Panc1 (cell line): ENCODE data around the gene ENKD1. TPM values are rescaled to one million over a fixed set of nuclear protein-coding genes. Genes with fewer than 3 reads are reported as not detected.
A peak's percentile ranks its signal among the peaks of the same experiment; 100 is the strongest.

ENCODE experiments used
- ATAC-seq: fragments of 200-7000 bp; cut with Tn5 transposase; 2 replicates; pipeline ENCODE4 v1.9.1; 2020; ENCODE audit warnings: mild to moderate bottlenecking, moderate library complexity
- BruUV-seq: library from RNA; stranded (reverse); fragments of 400-500 nt; replicated peaks from 2 replicates; lab custom pipeline; 2021; lab: Mats Ljungman, UMichigan
- CTCF ChIA-PET: fragments of 300-600 bp; sonication (Branson Sonifier 250); formaldehyde crosslinking; loops from one replicate; lab custom pipeline; 2022; ENCODE audit warnings: antibody characterized with exemption; lab: Charles Lee
- POLR2A ChIA-PET: fragments of 300-600 bp; sonication (Branson Sonifier 250); formaldehyde crosslinking; loops from one replicate; lab custom pipeline; 2022; ENCODE audit warnings: antibody characterized with exemption; lab: Charles Lee
- DNase-seq: peaks from one replicate; pipeline ENCODE4 v3.0.0-alpha.2; 2010; ENCODE audit warnings: low read depth, low spot score
- H3K27ac ChIP-seq: 2 replicates; pipeline ENCODE4 v1.5.1; 2011; ENCODE audit warnings: mild to moderate bottlenecking, low read length, inconsistent platforms
- H3K27me3 ChIP-seq: fragments of 200-500 bp; sonication (Bioruptor generic); 2 replicates; pipeline ENCODE4 v1.6.0; 2014; ENCODE audit warnings: low read length, inconsistent platforms; ENCODE audit not compliant: control insufficient read depth, insufficient read depth
- H3K36me3 ChIP-seq: fragments of 200-500 bp; sonication (Bioruptor generic); 2 replicates; pipeline ENCODE4 v1.5.1; 2014; ENCODE audit warnings: inconsistent platforms, mild to moderate bottlenecking, low read length, moderate library complexity; ENCODE audit not compliant: control insufficient read depth, insufficient read depth
- H3K4me1 ChIP-seq: 2 replicates; pipeline ENCODE4 v1.5.1; 2011; ENCODE audit warnings: inconsistent platforms, mild to moderate bottlenecking, low read length, moderate library complexity; ENCODE audit not compliant: control insufficient read depth, insufficient read depth
- H3K4me3 ChIP-seq, 2 experiments: 2 replicates each; pipeline ENCODE4 v1.5.1; 2011 to 2012; ENCODE audit warnings: low read depth in 2 of 2, low read length in 2 of 2, mild to moderate bottlenecking in 2 of 2, inconsistent platforms in 1 of 2, moderate library complexity in 1 of 2
- H3K9me3 ChIP-seq: fragments of 200-500 bp; sonication (Bioruptor generic); 2 replicates; pipeline ENCODE4 v1.5.1; 2014; ENCODE audit warnings: low read depth, mild to moderate bottlenecking, inconsistent platforms, low read length, moderate library complexity; ENCODE audit not compliant: control insufficient read depth, insufficient read depth
- POLR2AphosphoS5 ChIP-seq: IDR thresholded peaks from 2 replicates; pipeline ENCODE4 v1.6.1; 2012; ENCODE audit warnings: mild to moderate bottlenecking, low read depth, low read length, moderate library complexity
- SIN3A ChIP-seq: IDR thresholded peaks from 2 replicates; pipeline ENCODE4 v1.6.1; 2012; ENCODE audit warnings: low read depth, mild to moderate bottlenecking, low read length, moderate library complexity, borderline replicate concordance; ENCODE audit not compliant: insufficient read depth
- TCF7L2 ChIP-seq: IDR thresholded peaks from 2 replicates; pipeline ENCODE4 v1.6.1; 2011; ENCODE audit warnings: mild to moderate bottlenecking, low read depth, low read length, inconsistent platforms
- in situ Hi-C: cut with HindIII; loops from 2 replicates; pipeline ENCODE4 v1.10.0; 2016; ENCODE audit warnings: low sequenced_read_pairs, low pct_unique_long_range_greater_than_20kb
- intact Hi-C: fragments of 100-400 bp; cut with micrococcal nuclease; formaldehyde crosslinking; loops from one replicate; pipeline ENCODE4 v1.10.0; 2022; ENCODE audit not compliant: unreplicated experiment
- total RNA-seq: library from RNA; stranded (reverse); gene quantifications from one replicate; pipeline ENCODE4 v1.2.1, GENCODE V29; 2021; ENCODE audit not compliant: unreplicated experiment
- TF ChIP-seq, protein P1 (sequence below), 2 experiments: IDR thresholded peaks; 2 replicates each; pipeline ENCODE4 v1.6.1; 2011 to 2012; ENCODE audit warnings: low read depth in 2 of 2, control low read depth in 1 of 2, low read length in 1 of 2, mild to moderate bottlenecking in 1 of 2, moderate library complexity in 1 of 2; ENCODE audit not compliant: insufficient read depth in 1 of 2
- TF ChIP-seq, protein P2 (sequence below): fragments of 450-650 bp; IDR thresholded peaks from 2 replicates; pipeline ENCODE4 v1.5.1; 2017; ENCODE audit warnings: mild to moderate bottlenecking

ENKD1 gene
- total RNA-seq, 1 experiment from 2014 or later: 14.6 TPM

GRCh38 chr16:67658849-67659674, 7.5 kb downstream of the ENKD1 start:
- CTCF ChIA-PET: interaction anchor here (0.5 kb wide), 1 partner anchor 31 kb away, joined by 3 read pairs; no protein-coding TSS in a partner anchor
- H3K27me3 ChIP-seq: no peaks in the 10 kb centered on the region
- intact Hi-C loops (no loop called here), in situ Hi-C loops (no loop called here)
- TF ChIP-seq TCF7L2 (no peak), SIN3A (no peak), POLR2AphosphoS5 (no peak)
- TF ChIP-seq, protein P1, sequence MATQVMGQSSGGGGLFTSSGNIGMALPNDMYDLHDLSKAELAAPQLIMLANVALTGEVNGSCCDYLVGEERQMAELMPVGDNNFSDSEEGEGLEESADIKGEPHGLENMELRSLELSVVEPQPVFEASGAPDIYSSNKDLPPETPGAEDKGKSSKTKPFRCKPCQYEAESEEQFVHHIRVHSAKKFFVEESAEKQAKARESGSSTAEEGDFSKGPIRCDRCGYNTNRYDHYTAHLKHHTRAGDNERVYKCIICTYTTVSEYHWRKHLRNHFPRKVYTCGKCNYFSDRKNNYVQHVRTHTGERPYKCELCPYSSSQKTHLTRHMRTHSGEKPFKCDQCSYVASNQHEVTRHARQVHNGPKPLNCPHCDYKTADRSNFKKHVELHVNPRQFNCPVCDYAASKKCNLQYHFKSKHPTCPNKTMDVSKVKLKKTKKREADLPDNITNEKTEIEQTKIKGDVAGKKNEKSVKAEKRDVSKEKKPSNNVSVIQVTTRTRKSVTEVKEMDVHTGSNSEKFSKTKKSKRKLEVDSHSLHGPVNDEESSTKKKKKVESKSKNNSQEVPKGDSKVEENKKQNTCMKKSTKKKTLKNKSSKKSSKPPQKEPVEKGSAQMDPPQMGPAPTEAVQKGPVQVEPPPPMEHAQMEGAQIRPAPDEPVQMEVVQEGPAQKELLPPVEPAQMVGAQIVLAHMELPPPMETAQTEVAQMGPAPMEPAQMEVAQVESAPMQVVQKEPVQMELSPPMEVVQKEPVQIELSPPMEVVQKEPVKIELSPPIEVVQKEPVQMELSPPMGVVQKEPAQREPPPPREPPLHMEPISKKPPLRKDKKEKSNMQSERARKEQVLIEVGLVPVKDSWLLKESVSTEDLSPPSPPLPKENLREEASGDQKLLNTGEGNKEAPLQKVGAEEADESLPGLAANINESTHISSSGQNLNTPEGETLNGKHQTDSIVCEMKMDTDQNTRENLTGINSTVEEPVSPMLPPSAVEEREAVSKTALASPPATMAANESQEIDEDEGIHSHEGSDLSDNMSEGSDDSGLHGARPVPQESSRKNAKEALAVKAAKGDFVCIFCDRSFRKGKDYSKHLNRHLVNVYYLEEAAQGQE (IDR thresholded peaks at IDR 0.05; ENCODE audit: insufficient read depth in 1 of 2, low read depth in 2 of 2, low read length in 1 of 2): no peak
- TF ChIP-seq, protein P2, sequence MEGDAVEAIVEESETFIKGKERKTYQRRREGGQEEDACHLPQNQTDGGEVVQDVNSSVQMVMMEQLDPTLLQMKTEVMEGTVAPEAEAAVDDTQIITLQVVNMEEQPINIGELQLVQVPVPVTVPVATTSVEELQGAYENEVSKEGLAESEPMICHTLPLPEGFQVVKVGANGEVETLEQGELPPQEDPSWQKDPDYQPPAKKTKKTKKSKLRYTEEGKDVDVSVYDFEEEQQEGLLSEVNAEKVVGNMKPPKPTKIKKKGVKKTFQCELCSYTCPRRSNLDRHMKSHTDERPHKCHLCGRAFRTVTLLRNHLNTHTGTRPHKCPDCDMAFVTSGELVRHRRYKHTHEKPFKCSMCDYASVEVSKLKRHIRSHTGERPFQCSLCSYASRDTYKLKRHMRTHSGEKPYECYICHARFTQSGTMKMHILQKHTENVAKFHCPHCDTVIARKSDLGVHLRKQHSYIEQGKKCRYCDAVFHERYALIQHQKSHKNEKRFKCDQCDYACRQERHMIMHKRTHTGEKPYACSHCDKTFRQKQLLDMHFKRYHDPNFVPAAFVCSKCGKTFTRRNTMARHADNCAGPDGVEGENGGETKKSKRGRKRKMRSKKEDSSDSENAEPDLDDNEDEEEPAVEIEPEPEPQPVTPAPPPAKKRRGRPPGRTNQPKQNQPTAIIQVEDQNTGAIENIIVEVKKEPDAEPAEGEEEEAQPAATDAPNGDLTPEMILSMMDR: no peak
- no peak for DNase-seq
- no peaks in the 10 kb centered on the region for H3K9me3 ChIP-seq
- no TSS peak for BruUV-seq
- H3K27ac ChIP-seq: peak overlapping the region; percentile 85; the same call in 1 of the 2 replicates
- peak overlapping the region; percentile 82 to 86 for H3K4me3 ChIP-seq
- H3K4me1 ChIP-seq: peaks cover 3% of the 10 kb centered on the region; the same call in 1 of the 2 replicates
- peaks cover 2% of the 10 kb centered on the region; the same call in 1 of the 2 replicates for H3K36me3 ChIP-seq
- POLR2A ChIA-PET: no interaction called here
- no peak for ATAC-seq

DNA sequence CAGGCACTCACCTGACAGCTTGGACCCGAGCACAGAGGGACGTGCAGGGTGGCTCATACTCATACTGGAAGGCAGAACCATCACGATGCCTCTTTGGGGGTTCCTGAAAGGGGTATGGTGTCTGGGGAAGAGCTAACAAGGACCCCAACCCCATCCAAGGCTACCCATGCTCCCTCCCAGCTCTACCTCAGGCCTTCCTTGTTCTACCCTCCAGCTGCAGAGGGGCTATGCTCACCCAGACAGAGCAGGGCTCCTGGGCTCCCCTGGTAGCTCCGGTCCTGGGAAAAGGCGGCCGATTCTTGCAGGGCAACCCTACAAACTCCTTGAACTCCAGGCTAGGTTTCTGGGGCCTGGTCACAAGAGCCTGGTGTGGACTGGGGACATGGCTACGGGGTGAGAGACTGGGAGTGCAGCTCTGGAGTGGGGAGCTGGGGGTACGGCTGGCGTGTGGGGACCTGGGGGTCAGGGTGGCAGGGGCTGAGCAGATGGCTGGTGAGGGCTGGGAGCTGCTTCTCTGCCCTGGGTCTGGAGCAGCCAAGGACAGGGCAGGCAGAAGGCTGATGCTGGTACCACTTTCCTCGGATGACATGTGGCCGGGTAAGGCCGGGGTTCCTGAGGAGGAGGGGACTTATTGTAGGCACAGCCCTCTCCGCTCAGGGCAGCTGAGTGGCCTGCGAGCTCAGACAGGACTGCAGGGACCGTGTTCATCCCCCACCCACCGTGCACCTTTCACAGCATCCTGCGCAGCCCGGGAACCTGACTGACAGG, 8.6 kb downstream of the ENKD1 start:
- POLR2A ChIA-PET: interaction anchor here (0.5 kb wide), 1 partner anchor 56 kb away, joined by 6 read pairs; no protein-coding TSS in a partner anchor
- CTCF ChIA-PET: no interaction called here
- TF ChIP-seq TCF7L2 (no peak), SIN3A (no peak), POLR2AphosphoS5 (no peak)
- TF ChIP-seq, protein P2: no peak
- TF ChIP-seq, protein P1 (IDR thresholded peaks at IDR 0.05; ENCODE audit: insufficient read depth in 1 of 2, low read depth in 2 of 2, low read length in 1 of 2): no peak
- no TSS peak for BruUV-seq
- Histone ChIP-seq H3K36me3 (peaks cover 2% of the 10 kb centered on the region; the same call in 1 of the 2 replicates), H3K27me3 (no peaks in the 10 kb centered on the region), H3K4me1 (peaks cover 3% of the 10 kb centered on the region; the same call in 1 of the 2 replicates), H3K4me3 (no peak overlapping the region), H3K27ac (no peak overlapping the region), H3K9me3 (no peaks in the 10 kb centered on the region)
- in situ Hi-C loops: no loop called here
- intact Hi-C loops: no loop called here
- DNase-seq (no peak), ATAC-seq (no peak)
